Measurements from ENCODE around the gene HDDC2.
"Not testable (repeated sequence)": the region's sequence is repeated elsewhere in the genome, so short reads cannot be mapped to it uniquely, and the experiment has no call there.

GRCh38 chr6:125280370-125281035 is 21.3 kb downstream of the HDDC2 start:
- TF ChIP-seq, protein P1, sequence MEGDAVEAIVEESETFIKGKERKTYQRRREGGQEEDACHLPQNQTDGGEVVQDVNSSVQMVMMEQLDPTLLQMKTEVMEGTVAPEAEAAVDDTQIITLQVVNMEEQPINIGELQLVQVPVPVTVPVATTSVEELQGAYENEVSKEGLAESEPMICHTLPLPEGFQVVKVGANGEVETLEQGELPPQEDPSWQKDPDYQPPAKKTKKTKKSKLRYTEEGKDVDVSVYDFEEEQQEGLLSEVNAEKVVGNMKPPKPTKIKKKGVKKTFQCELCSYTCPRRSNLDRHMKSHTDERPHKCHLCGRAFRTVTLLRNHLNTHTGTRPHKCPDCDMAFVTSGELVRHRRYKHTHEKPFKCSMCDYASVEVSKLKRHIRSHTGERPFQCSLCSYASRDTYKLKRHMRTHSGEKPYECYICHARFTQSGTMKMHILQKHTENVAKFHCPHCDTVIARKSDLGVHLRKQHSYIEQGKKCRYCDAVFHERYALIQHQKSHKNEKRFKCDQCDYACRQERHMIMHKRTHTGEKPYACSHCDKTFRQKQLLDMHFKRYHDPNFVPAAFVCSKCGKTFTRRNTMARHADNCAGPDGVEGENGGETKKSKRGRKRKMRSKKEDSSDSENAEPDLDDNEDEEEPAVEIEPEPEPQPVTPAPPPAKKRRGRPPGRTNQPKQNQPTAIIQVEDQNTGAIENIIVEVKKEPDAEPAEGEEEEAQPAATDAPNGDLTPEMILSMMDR (IDR thresholded peaks at IDR 0.05): not testable (repeated sequence)
- not testable (repeated sequence) for TF ChIP-seq NR1H2 (CRISPR knock-in tag; IDR thresholded peaks at IDR 0.05); FOXP4 (CRISPR knock-in tag; IDR thresholded peaks at IDR 0.05); ESRRA (CRISPR knock-in tag; IDR thresholded peaks at IDR 0.05; ENCODE audit: borderline replicate concordance); ATF6 (CRISPR knock-in tag; IDR thresholded peaks at IDR 0.05)
- TF ChIP-seq, protein P2, sequence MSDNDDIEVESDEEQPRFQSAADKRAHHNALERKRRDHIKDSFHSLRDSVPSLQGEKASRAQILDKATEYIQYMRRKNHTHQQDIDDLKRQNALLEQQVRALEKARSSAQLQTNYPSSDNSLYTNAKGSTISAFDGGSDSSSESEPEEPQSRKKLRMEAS (CRISPR knock-in tag; IDR thresholded peaks at IDR 0.05): not testable (repeated sequence)
